ENCODE results near the gene MGAT4A. TPM values are rescaled to one million over a fixed set of nuclear protein-coding genes. Genes with fewer than 3 reads are reported as not detected.
A peak's percentile ranks its signal among the peaks of the same experiment; 100 is the strongest.

Gene MGAT4A
- total and polyA plus RNA-seq, 9 of the 15 experiments (the other 6 are each of a cell fraction or from before 2014, with no cell fraction given) = 0.03 to 0.53 (median 0.18) TPM; not detected in 2

DNA sequence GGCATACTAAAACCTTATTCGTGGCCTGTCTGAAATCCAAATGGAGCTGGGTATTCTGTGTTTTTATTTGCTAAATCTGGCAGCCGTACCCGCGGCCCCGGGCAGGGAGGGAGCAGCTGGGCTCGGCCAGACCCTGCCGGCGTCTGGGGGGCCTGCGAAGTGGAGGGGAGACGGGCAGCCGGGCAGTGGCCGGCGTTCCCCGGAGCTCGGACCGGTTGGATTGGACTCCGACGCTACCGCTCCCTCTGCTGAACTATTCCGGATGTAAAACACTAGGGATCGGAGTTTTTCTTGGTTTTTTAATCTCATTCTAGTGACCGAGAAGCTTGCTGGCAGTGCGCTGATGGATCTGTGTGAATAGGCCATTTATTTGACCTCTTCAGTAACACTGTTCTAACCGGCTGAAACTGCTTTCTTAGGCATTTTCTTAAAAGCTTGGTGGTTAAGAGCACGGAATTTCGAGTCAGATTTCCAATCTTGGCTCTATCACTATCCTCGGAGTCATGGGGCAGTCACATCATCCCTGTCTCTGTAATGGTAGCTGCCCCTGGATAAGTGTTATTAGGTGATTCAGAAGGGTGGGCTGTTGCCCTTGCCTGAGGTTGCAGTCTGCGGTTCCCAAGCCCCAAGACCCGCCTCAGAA, 121.8 kb downstream of the MGAT4A start (continued):
- TF ChIP-seq, protein P1, sequence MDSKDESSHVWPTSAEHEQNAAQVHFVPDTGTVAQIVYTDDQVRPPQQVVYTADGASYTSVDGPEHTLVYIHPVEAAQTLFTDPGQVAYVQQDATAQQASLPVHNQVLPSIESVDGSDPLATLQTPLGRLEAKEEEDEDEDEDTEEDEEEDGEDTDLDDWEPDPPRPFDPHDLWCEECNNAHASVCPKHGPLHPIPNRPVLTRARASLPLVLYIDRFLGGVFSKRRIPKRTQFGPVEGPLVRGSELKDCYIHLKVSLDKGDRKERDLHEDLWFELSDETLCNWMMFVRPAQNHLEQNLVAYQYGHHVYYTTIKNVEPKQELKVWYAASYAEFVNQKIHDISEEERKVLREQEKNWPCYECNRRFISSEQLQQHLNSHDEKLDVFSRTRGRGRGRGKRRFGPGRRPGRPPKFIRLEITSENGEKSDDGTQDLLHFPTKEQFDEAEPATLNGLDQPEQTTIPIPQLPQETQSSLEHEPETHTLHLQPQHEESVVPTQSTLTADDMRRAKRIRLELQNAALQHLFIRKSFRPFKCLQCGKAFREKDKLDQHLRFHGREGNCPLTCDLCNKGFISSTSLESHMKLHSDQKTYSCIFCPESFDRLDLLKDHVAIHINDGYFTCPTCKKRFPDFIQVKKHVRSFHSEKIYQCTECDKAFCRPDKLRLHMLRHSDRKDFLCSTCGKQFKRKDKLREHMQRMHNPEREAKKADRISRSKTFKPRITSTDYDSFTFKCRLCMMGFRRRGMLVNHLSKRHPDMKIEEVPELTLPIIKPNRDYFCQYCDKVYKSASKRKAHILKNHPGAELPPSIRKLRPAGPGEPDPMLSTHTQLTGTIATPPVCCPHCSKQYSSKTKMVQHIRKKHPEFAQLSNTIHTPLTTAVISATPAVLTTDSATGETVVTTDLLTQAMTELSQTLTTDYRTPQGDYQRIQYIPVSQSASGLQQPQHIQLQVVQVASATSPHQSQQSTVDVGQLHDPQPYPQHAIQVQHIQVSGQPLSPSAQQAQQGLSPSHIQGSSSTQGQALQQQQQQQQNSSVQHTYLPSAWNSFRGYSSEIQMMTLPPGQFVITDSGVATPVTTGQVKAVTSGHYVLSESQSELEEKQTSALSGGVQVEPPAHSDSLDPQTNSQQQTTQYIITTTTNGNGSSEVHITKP (IDR thresholded peaks at IDR 0.05; ENCODE audit: partially characterized antibody) = peak; percentile 21
- TF ChIP-seq TFAM (CRISPR knock-in tag; conservative IDR thresholded peaks at IDR 0.05) (no peak), HNRNPUL1 (IDR thresholded peaks at IDR 0.05; ENCODE audit: low read length) (no peak)
- TF ChIP-seq, protein P2, sequence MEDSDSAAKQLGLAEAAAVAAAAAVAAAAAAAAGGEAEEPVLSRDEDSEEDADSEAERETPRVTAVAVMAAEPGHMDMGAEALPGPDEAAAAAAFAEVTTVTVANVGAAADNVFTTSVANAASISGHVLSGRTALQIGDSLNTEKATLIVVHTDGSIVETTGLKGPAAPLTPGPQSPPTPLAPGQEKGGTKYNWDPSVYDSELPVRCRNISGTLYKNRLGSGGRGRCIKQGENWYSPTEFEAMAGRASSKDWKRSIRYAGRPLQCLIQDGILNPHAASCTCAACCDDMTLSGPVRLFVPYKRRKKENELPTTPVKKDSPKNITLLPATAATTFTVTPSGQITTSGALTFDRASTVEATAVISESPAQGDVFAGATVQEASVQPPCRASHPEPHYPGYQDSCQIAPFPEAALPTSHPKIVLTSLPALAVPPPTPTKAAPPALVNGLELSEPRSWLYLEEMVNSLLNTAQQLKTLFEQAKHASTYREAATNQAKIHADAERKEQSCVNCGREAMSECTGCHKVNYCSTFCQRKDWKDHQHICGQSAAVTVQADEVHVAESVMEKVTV (CRISPR knock-in tag; IDR thresholded peaks at IDR 0.05) = no peak

All from K562 (cell line).